Endothelial cell of umbilical vein (primary cell): ENCODE measurements around the gene MYOCD.

Experiments
- CTCF ChIP-seq, 2 donors: IDR thresholded peaks; 1 replicate in 1 of 2; 2 replicates in 1 of 2; pipeline ENCODE4 v1.5.1; 2011; ENCODE audit warnings: low read length in 2 of 2, mild to moderate bottlenecking in 2 of 2, moderate library complexity in 2 of 2, control low read depth in 1 of 2, inconsistent platforms in 1 of 2, low read depth in 1 of 2; ENCODE audit not compliant: insufficient read depth in 1 of 2; ENCODE audit errors: extremely low read depth in 1 of 2
- EZH2 ChIP-seq: IDR thresholded peaks from 2 replicates; pipeline ENCODE4 v1.6.1; 2012; ENCODE audit warnings: borderline replicate concordance, low read depth, mild to moderate bottlenecking, moderate library complexity, low read length, inconsistent platforms; ENCODE audit not compliant: severe bottlenecking
- JUN ChIP-seq: IDR thresholded peaks from 2 replicates; pipeline ENCODE4 v1.6.1; 2011; ENCODE audit warnings: borderline replicate concordance, low read depth; ENCODE audit not compliant: insufficient read length, insufficient read depth
- MAX ChIP-seq: IDR thresholded peaks from 2 replicates; pipeline ENCODE4 v1.6.1; 2011; ENCODE audit not compliant: insufficient read depth, insufficient read length
- MYC ChIP-seq: IDR thresholded peaks from one replicate; pipeline ENCODE4 v1.6.1; 2011; ENCODE audit warnings: mild to moderate bottlenecking, low read depth, low read length
- POLR2A ChIP-seq: IDR thresholded peaks from 2 replicates; pipeline ENCODE4 v1.6.1; 2012; ENCODE audit warnings: low read depth, mild to moderate bottlenecking, control low read depth, low read length
- POLR2AphosphoS5 ChIP-seq: IDR thresholded peaks from 2 replicates; pipeline ENCODE4 v1.6.1; 2012; ENCODE audit warnings: low read depth, mild to moderate bottlenecking, control low read depth, low read length, moderate library complexity; ENCODE audit not compliant: insufficient read depth

- TF ChIP-seq POLR2AphosphoS5 (no peak), POLR2A (no peak), MYC (no peak), CTCF (IDR thresholded peaks at IDR 0.05; ENCODE audit: extremely low read depth in 1 of 2, insufficient read depth in 1 of 2, low read depth in 1 of 2, low read length in 2 of 2) (no peak), EZH2 (no peak), MAX (no peak), JUN (no peak)
Measured at GRCh38 chr17:12680993-12681392, 15.3 kb downstream of the MYOCD start.
